Left cardiac atrium (tissue), 4 donors: ENCODE results near the gene OR7G1. TPM values are rescaled to one million over a fixed set of nuclear protein-coding genes. Genes with fewer than 3 reads are reported as not detected.
A peak's percentile ranks its signal among the peaks of the same experiment; 100 is the strongest.

Experiments
- ATAC-seq, 2 donors: fragments of 200-7000 bp; cut with Tn5 transposase; one replicate each; pipeline ENCODE4 v1.9.1; 2020; ENCODE audit warnings: mild to moderate bottlenecking in 2 of 2, moderate library complexity in 2 of 2
- DNase-seq: peaks from one replicate; pipeline ENCODE4 v3.0.0-alpha.2; 2020
- intact Hi-C, 2 donors: fragments of 100-400 bp; cut with DNase I; formaldehyde crosslinking; loops; one replicate each; pipeline versions ENCODE4 v1.14.1 to v1.15.1; 2022 to 2023
- long read RNA-seq: library from polyadenylated mRNA; unstranded; transcript quantifications from one replicate; pipeline ENCODE4 v2.0.0, GENCODE V29; 2021
- total RNA-seq, 2 donors: library from RNA; stranded (reverse); fragmentation: NEBNext Ultra II Directional; extraction: Animal tissue kit (Norgen Biotek cat#: 25700); gene quantifications; one replicate each; pipeline ENCODE4 v1.2.1, GENCODE V29; 2021
- donor health status: DM: no; HTN: yes; CAD: no.
- donor health status: DM: no; HTN: yes; CAD: no; lungs with severe emphysema.
- donor health status: DM: yes; HTN: yes; CAD: no.
- donor health status: Dilated cardiomyopathy.

OR7G1 gene
- not detected for total RNA-seq
- long read RNA-seq = 0 reads

GRCh38 chr19:9115307-9115813 lies at the start of gene OR7G1:
TSS of gene OR7G1 (minus strand) at chr19:9115763. CDS start at chr19:9115763, 0 bp downstream.
- intact Hi-C loops = no loop called here
- DNase-seq (no peak), ATAC-seq (no peak)

- intact Hi-C loops = no loop called here
- ATAC-seq = no peak
- DNase-seq = no peak
Observed at GRCh38 chr19:9165261-9165660, 49.7 kb upstream of the OR7G1 start.

GRCh38 chr19:9161427-9161826 lies 45.9 kb upstream of the OR7G1 start:
- DNase-seq (no peak), ATAC-seq (no peak)
- intact Hi-C loops = no loop called here

GRCh38 chr19:9159891-9160290 lies 44.3 kb upstream of the OR7G1 start:
- intact Hi-C loops = no loop called here
- ATAC-seq (no peak), DNase-seq (no peak)

GRCh38 chr19:9156304-9156703 lies 40.7 kb upstream of the OR7G1 start:
- ATAC-seq = no peak
- no peak for DNase-seq
- intact Hi-C loops = no loop called here

GRCh38 chr19:9155591-9155990 lies 40.0 kb upstream of the OR7G1 start:
- DNase-seq (no peak), ATAC-seq (no peak)
- intact Hi-C loops = no loop called here

GRCh38 chr19:9151367-9151766 lies 35.8 kb upstream of the OR7G1 start:
- ATAC-seq (no peak), DNase-seq (no peak)

GRCh38 chr19:9150650-9151049 lies 35.1 kb upstream of the OR7G1 start:
- ATAC-seq (no peak), DNase-seq (no peak)
- intact Hi-C loops = no loop called here

More at GRCh38 chr19:9151367-9151766, 35.8 kb upstream of the OR7G1 start:
- intact Hi-C loops = no loop called here

- no peak for ATAC-seq
- DNase-seq = no peak
- intact Hi-C loops = no loop called here
Observed at GRCh38 chr19:9149997-9150396, 34.4 kb upstream of the OR7G1 start.

GRCh38 chr19:9148697-9149096 lies 33.1 kb upstream of the OR7G1 start:
- intact Hi-C loops = no loop called here
- no peak for DNase-seq
- ATAC-seq = no peak

- ATAC-seq = no peak
Observed at GRCh38 chr19:9146882-9147281, 31.3 kb upstream of the OR7G1 start.

GRCh38 chr19:9144920-9145319 lies 29.4 kb upstream of the OR7G1 start:
- DNase-seq = no peak
- no peak for ATAC-seq
- intact Hi-C loops = no loop called here

More at GRCh38 chr19:9146882-9147281, 31.3 kb upstream of the OR7G1 start:
- no peak for DNase-seq
- intact Hi-C loops = no loop called here

- intact Hi-C loops = no loop called here
- ATAC-seq (peak; percentile 99), DNase-seq (peak; percentile 95)
Observed at GRCh38 chr19:9140159-9140874, 24.8 kb upstream of the OR7G1 start, which contains the start of gene ZNF317. TSS of gene ZNF317 (plus strand) at chr19:9140397. CDS start at chr19:9156017, 15,620 bp downstream.

- no peak for DNase-seq
- no peak for ATAC-seq
- intact Hi-C loops = loop anchor here in 1 of 2 donors (5.0 kb wide), 1 partner anchor 658 kb away; no protein-coding TSS in a partner anchor
Observed at GRCh38 chr19:9139609-9140158, 24.1 kb upstream of the OR7G1 start.

- ATAC-seq = no peak
- DNase-seq = no peak
- intact Hi-C loops = no loop called here
Observed at GRCh38 chr19:9132422-9132821, 16.9 kb upstream of the OR7G1 start.

GRCh38 chr19:9130965-9131364 lies 15.4 kb upstream of the OR7G1 start:
- no peak for ATAC-seq
- intact Hi-C loops = no loop called here
- DNase-seq = no peak

- DNase-seq (no peak), ATAC-seq (no peak)
- intact Hi-C loops = no loop called here
Observed at GRCh38 chr19:9128171-9128570, 12.6 kb upstream of the OR7G1 start.

- DNase-seq = no peak
- no peak for ATAC-seq
- intact Hi-C loops = no loop called here
Observed at GRCh38 chr19:9126900-9127405, 11.4 kb upstream of the OR7G1 start, which contains the start of gene OR7G3. TSS of gene OR7G3 (minus strand) at chr19:9126950. CDS start at chr19:9126950, 0 bp downstream.

GRCh38 chr19:9116547-9116946 lies 984 bp upstream of the OR7G1 start:
- intact Hi-C loops = no loop called here
- ATAC-seq (peak in 1 of 2 donors; percentile 31), DNase-seq (no peak)

GRCh38 chr19:9109959-9110358 lies 5.6 kb downstream of the OR7G1 start:
- intact Hi-C loops = no loop called here
- ATAC-seq = no peak
- DNase-seq = no peak
